Frontal cortex (tissue), 4 donors: ENCODE data around the gene LTBP1. TPM values are rescaled to one million over a fixed set of nuclear protein-coding genes. Genes with fewer than 3 reads are reported as not detected.

Experiments
- DNase-seq, 2 donors: peaks; one replicate each; pipeline ENCODE4 v3.0.0; 2012; ENCODE audit warnings: low spot score in 2 of 2
- FAIRE-seq: peaks from 2 replicates; lab custom pipeline; 2012; peaks lifted over from hg19 to GRCh38; lab: Jason Lieb, UNC
- total RNA-seq: library from RNA; depleted of rRNA; stranded (reverse); fragments of >200 nt; gene quantifications from one replicate; pipeline ENCODE4 v1.2.3, GENCODE V29; 2014
- donor health status: control.
- donor health status: control.
- donor health status: control.

LTBP1 gene
- total RNA-seq, 1 donor from 2014 or later: 22.8 TPM

- DNase-seq: no peak
- no peak for FAIRE-seq
Observed at GRCh38 chr2:33002863-33003262, 56.1 kb downstream of the LTBP1 start.

GRCh38 chr2:33005057-33005456 lies 58.3 kb downstream of the LTBP1 start:
- DNase-seq (no peak), FAIRE-seq (no peak)

DNA sequence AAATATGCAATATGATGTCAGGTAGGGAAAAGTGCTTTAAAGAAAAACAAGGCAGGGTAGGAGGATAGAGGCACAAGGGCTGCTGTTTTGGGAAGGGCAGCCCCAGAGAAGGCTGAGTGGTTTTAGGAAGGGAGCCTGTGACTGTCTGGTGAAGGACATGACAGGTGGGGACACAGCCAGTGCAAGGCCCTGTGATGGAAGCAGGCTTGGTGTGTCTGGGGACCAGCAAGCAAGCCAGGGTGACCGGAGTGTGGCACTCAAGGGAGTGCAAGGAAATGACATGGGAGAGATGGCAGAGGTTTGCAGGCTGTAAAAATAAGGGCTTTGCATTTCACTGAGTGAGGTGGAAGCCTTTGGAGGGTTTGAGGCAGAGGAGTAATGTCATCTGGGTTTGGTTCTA lies 62.0 kb downstream of the LTBP1 start:
- no peak for FAIRE-seq
- DNase-seq: no peak

DNA sequence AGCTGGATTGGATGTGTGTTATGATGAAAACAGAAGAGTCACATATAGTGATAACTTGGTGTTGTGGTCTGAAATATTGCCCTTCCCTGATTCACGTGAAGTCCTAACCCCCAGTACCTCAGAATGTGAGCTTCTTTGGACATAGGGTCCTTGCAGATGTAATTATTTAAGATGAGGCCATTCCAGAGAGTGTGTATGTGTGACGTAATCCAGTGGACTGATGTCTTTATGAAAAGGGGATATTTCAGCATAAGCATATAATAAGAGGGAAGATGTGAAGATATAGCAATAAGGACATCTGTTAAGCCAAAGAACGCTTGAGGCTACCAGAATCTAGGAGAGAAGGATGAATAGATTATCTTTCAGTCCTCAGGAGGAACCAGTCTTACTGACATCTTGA lies 62.5 kb downstream of the LTBP1 start:
- DNase-seq (no peak), FAIRE-seq (no peak)

- no peak for DNase-seq
- FAIRE-seq: no peak
Observed at GRCh38 chr2:33011373-33011772, 64.6 kb downstream of the LTBP1 start.

DNA sequence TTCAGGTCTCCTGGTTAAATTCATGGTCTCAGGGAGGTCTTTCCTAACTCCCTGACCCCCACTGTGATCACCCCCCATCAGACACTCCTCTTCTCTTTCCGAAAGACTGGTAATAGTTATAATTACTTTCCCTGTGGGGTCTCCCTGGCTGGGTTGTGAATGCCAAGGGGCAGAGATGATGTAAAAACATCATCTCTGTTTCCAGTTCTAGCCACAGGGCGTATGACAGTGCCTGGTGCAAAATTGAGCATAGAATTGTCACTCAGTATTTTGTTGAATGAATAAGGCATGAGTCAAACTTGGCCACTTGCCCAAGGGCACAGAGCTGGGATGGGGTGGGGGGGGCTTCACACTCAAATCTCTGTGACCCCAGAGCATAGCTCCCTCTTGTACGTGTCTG lies 65.2 kb downstream of the LTBP1 start:
- no peak for DNase-seq
- no peak for FAIRE-seq

GRCh38 chr2:33013684-33014110 lies 66.9 kb downstream of the LTBP1 start:
- DNase-seq (no peak), FAIRE-seq (no peak)

DNA sequence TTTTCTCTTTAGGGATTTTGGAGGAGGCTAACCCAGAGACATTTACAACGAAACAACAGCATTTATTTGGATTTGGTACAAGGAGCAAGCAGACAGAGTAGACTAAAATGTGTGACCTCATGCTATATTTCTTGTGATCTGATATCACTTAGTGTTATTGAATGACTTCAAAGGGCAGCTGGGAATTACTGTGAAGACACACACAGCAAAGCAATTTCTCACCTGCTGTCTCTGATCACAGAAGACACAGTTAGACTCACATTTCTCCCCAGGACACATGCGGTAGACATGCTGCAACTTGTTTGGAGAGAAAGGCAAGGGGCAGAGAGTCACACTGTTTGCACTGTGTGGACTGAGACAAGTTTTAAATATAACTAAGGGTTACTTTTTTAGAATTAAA lies 67.5 kb downstream of the LTBP1 start:
- DNase-seq (no peak), FAIRE-seq (no peak)

GRCh38 chr2:33015421-33016142 lies 68.8 kb downstream of the LTBP1 start:
- no peak for DNase-seq
- FAIRE-seq: no peak

- FAIRE-seq (no peak), DNase-seq (no peak)
Observed at GRCh38 chr2:33018271-33018670, 71.5 kb downstream of the LTBP1 start.

GRCh38 chr2:33019796-33020195 lies 73.0 kb downstream of the LTBP1 start:
- DNase-seq (no peak), FAIRE-seq (no peak)

- DNase-seq: no peak
- no peak for FAIRE-seq
Observed at GRCh38 chr2:33020883-33021282, 74.1 kb downstream of the LTBP1 start.

- DNase-seq (no peak), FAIRE-seq (no peak)
Observed at GRCh38 chr2:33021542-33022227, 74.9 kb downstream of the LTBP1 start.

GRCh38 chr2:33022395-33022985 lies 75.7 kb downstream of the LTBP1 start:
- DNase-seq: no peak
- FAIRE-seq: no peak

GRCh38 chr2:33022989-33023727 lies 76.4 kb downstream of the LTBP1 start:
- no peak for DNase-seq
- no peak for FAIRE-seq

DNA sequence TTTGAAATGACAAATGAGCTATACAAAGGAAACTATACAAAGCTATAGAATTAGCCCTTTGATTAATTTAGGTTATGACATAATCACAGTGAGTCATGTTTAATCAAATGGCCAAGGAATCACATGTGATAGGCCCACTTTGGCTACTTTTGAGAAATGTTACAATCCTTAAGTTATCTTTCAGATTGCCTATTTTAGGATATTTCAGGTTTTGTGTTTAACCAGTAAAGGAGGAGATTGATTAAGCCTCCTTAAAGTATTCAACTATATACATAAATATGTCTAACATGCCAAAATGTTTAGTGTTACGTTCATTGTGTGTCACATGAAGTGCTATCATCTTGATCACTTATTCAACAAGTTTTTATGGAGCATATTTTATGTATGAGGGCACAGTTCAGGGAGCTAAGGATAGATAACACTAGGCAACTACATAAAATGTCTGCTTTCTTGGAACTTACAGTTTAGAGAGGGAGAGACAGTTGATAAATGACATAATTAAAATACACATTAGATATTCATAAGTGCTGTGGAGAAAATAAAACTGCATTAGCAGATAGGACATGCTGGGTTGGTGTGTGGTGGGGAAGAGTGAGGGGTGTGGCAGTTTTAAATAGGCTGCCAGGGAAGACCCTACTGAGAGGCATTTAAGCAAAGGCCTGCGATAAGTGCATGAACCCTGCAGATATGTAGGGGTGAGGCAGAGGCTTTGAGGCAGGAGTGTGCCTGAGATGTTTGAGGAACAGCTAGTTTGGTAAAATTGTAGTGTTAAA lies 77.2 kb downstream of the LTBP1 start:
- no peak for FAIRE-seq
- DNase-seq: no peak

DNA sequence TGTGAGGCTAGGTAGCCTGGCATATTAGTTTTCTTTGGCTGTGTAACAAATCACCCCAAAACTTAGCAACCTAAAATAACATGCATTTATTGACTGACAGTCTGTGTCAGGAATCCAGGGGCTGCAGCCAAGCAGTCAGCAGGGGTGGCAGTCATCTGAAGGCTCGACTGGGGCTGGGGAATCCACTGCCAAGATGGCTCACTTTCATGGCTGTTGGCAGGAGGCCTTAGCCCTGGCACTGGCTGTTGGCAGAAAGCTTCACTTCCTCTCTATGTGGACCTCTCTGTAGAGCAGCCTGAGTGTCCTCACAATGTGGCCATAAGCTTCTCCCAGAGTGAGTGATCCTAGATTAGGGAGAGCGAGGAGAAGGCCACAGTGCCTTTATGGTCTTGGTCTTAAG lies 78.0 kb downstream of the LTBP1 start:
- FAIRE-seq (no peak), DNase-seq (no peak)

DNA sequence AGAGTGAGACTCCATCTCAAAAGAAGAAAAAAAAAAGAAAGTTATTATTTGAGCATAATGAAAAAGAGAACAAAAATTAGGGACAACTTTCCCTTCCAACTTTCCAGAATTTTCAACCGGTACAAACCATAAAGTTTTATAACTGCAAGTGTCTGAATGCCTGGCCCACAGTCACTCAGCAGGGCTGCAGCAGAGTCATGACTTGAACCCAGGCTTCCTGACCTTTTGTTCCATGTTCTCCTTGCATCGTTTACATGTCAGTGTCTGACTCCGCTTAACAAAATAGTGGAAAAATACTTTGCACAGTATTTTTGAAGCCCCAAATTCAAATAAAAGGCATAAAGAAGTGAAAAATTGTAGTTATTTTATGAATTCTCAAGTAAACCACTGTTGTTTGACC lies 82.7 kb downstream of the LTBP1 start:
- FAIRE-seq (no peak), DNase-seq (no peak)

- FAIRE-seq: no peak
- no peak for DNase-seq
Observed at GRCh38 chr2:33029926-33030325, 83.2 kb downstream of the LTBP1 start.

DNA sequence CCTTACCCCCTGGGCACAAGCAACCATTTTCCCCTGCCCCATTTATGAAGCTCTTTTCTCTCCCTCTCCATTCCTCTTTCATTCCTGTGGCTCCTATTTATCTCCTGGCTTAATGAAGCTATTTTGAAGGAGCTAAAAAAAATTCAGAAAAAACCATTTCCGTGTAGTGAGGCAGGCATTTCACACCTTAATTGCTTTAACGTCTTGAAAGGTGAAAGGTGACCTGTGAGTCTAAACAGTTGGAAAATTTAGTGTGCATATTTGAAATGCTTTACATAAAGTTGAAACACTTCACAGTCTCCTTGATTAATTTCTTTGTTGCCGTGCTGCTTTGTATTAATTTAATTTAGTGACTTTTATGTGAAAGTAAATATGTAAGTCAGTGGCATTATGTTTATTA lies 83.6 kb downstream of the LTBP1 start:
- DNase-seq (no peak), FAIRE-seq (no peak)
